Measurements from ENCODE around the gene RNASE7.
A peak's percentile ranks its signal among the peaks of the same experiment; 100 is the strongest.

Gene RNASE7

GRCh38 chr14:21029917-21030316, 12.2 kb upstream of the RNASE7 start, which contains the start of gene TPPP2:
Gene TPPP2 (plus strand): TSS chr14:21030217. CDS start chr14:21030582, 365 bp downstream.
- H3K27me3 Mint-ChIP-seq (ENCODE audit: low read depth): peaks cover 7% of the 10 kb centered on the region
- H3K36me3 Mint-ChIP-seq (ENCODE audit: low read depth): no peaks in the 10 kb centered on the region
- peak within 1 kb of the TSS; percentile 44 to 94 (median 74) for H3K27ac Mint-ChIP-seq
- TF ChIP-seq CTCF (IDR thresholded peaks at IDR 0.05; ENCODE audit: unreplicated experiment in 3 of 3): no peak
- H3K9me3 Mint-ChIP-seq: no peaks in the 10 kb centered on the region
- peaks cover 37% of the 10 kb centered on the region for H3K4me1 Mint-ChIP-seq
- peak within 1 kb of the TSS in 2 of 3 experiments; percentile 26 to 31 for H3K4me3 Mint-ChIP-seq

GRCh38 chr14:21030531-21030930, 11.6 kb upstream of the RNASE7 start:
- Mint-ChIP-seq H3K27ac (peak overlapping the region; percentile 44 to 94 (median 74)), H3K4me3 (peak overlapping the region in 2 of 3 experiments; percentile 26 to 31), H3K36me3 (ENCODE audit: low read depth) (no peaks in the 10 kb centered on the region), H3K27me3 (ENCODE audit: low read depth) (peaks cover 7% of the 10 kb centered on the region), H3K4me1 (peaks cover 37% of the 10 kb centered on the region), H3K9me3 (no peaks in the 10 kb centered on the region)
- no peak for TF ChIP-seq CTCF (IDR thresholded peaks at IDR 0.05; ENCODE audit: unreplicated experiment in 3 of 3)

- Mint-ChIP-seq H3K4me1 (peaks cover 29% of the 10 kb centered on the region), H3K27ac (peak overlapping the region; percentile 41 to 90 (median 55)), H3K36me3 (ENCODE audit: low read depth) (no peaks in the 10 kb centered on the region), H3K4me3 (peak overlapping the region in 1 of 3 experiments; percentile 10), H3K9me3 (no peaks in the 10 kb centered on the region), H3K27me3 (ENCODE audit: low read depth) (peaks cover 7% of the 10 kb centered on the region)
- no peak for TF ChIP-seq CTCF (IDR thresholded peaks at IDR 0.05; ENCODE audit: unreplicated experiment in 3 of 3)
Observed at GRCh38 chr14:21032326-21033132, 9.6 kb upstream of the RNASE7 start.

GRCh38 chr14:21033133-21033698, 8.9 kb upstream of the RNASE7 start:
- Mint-ChIP-seq H3K4me1 (peaks cover 35% of the 10 kb centered on the region), H3K4me3 (peak overlapping the region in 1 of 3 experiments; percentile 10), H3K36me3 (ENCODE audit: low read depth) (no peaks in the 10 kb centered on the region), H3K27ac (peak overlapping the region in 2 of 3 experiments; percentile 41 to 55), H3K27me3 (ENCODE audit: low read depth) (peaks cover 7% of the 10 kb centered on the region), H3K9me3 (no peaks in the 10 kb centered on the region)
- TF ChIP-seq CTCF (IDR thresholded peaks at IDR 0.05; ENCODE audit: unreplicated experiment in 3 of 3): no peak

- TF ChIP-seq CTCF (IDR thresholded peaks at IDR 0.05; ENCODE audit: unreplicated experiment in 3 of 3): no peak
- Mint-ChIP-seq H3K4me3 (no peak within 1 kb of the TSS), H3K27me3 (ENCODE audit: low read depth) (peaks cover 7% of the 10 kb centered on the region), H3K27ac (no peak within 1 kb of the TSS), H3K36me3 (ENCODE audit: low read depth) (no peaks in the 10 kb centered on the region), H3K4me1 (peaks cover 50% of the 10 kb centered on the region), H3K9me3 (no peaks in the 10 kb centered on the region)
Observed at GRCh38 chr14:21034707-21035106, 7.5 kb upstream of the RNASE7 start, which contains the start of gene RNASE13. Gene RNASE13 (minus strand): TSS chr14:21034807. CDS start chr14:21034288, 519 bp downstream.
